ENCODE measurements around the gene PCNX1.

PCNX1 gene

GRCh38 chr14:71105177-71105576 lies 197.9 kb downstream of the PCNX1 start:
- no peak for DNase-seq (ENCODE audit: low spot score)
- in situ Hi-C loops (cut with MboI; ENCODE audit: low pct_unique_long_range_greater_than_20kb, low sequenced_read_pairs, unreplicated experiment), result no loop called here
- no peak for TF ChIP-seq CTCF (IDR thresholded peaks at IDR 0.05; ENCODE audit: extremely low read depth, insufficient read depth, missing control alignments)

DNA sequence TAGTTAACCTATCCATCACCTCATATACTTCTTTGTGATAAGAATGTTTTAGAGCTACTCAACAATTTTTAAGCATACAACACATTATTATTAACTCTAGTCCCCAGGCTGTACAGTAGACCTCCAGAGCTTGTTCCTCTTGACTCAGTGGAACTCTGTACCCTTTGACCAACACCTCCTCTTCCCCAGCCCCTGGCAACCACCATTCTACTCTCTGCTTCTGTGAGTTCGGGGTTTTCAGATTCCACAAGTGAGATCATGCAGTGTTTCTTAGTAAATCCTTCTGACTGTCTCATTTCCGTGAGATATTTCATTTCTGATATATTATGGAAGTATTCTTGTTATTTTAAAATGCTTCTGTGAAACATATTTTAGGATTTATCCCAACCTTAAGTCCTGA lies 200.7 kb downstream of the PCNX1 start:
- in situ Hi-C loops (cut with MboI; ENCODE audit: low pct_unique_long_range_greater_than_20kb, low sequenced_read_pairs, unreplicated experiment), result no loop called here
- no peak for DNase-seq (ENCODE audit: low spot score)
- TF ChIP-seq CTCF (IDR thresholded peaks at IDR 0.05; ENCODE audit: extremely low read depth, insufficient read depth, missing control alignments), result no peak

GRCh38 chr14:71108398-71109119 lies 201.3 kb downstream of the PCNX1 start:
- no peak for TF ChIP-seq CTCF (IDR thresholded peaks at IDR 0.05; ENCODE audit: extremely low read depth, insufficient read depth, missing control alignments)
- DNase-seq (ENCODE audit: low spot score), result no peak
- in situ Hi-C loops (cut with MboI; ENCODE audit: low pct_unique_long_range_greater_than_20kb, low sequenced_read_pairs, unreplicated experiment), result no loop called here

- in situ Hi-C loops (cut with MboI; ENCODE audit: low pct_unique_long_range_greater_than_20kb, low sequenced_read_pairs, unreplicated experiment), result no loop called here
- TF ChIP-seq CTCF (IDR thresholded peaks at IDR 0.05; ENCODE audit: extremely low read depth, insufficient read depth, missing control alignments), result no peak
- DNase-seq (ENCODE audit: low spot score), result no peak
Measured at GRCh38 chr14:71113376-71113775, 206.1 kb downstream of the PCNX1 start.

- DNase-seq (ENCODE audit: low spot score), result no peak
- no peak for TF ChIP-seq CTCF (IDR thresholded peaks at IDR 0.05; ENCODE audit: extremely low read depth, insufficient read depth, missing control alignments)
- in situ Hi-C loops (cut with MboI; ENCODE audit: low pct_unique_long_range_greater_than_20kb, low sequenced_read_pairs, unreplicated experiment), result no loop called here
Measured at GRCh38 chr14:71114565-71114964, 207.3 kb downstream of the PCNX1 start.

DNA sequence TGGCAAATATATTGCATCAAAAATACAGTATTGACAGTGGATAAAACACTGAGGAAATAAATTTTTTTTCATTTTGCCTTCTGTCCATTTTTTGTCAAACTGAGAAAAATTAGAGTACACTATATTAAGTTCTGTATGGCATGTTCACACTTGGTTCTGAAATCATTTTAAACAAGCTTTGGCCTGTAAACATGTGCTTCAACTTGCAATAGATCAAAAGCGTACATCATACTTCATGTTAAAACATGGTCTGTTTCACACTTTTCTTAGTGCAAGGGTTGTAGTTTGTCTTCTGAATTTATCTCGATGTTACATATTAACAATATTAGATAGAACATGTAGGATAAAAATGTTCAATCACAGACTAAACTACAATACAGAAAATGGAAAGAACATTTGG lies 208.0 kb downstream of the PCNX1 start:
- in situ Hi-C loops (cut with MboI; ENCODE audit: low pct_unique_long_range_greater_than_20kb, low sequenced_read_pairs, unreplicated experiment), result no loop called here
- TF ChIP-seq CTCF (IDR thresholded peaks at IDR 0.05; ENCODE audit: extremely low read depth, insufficient read depth, missing control alignments), result no peak
- DNase-seq (ENCODE audit: low spot score), result no peak

All from GM13977 (cell line).